ENCODE data around the gene ANKRD37.

DNA sequence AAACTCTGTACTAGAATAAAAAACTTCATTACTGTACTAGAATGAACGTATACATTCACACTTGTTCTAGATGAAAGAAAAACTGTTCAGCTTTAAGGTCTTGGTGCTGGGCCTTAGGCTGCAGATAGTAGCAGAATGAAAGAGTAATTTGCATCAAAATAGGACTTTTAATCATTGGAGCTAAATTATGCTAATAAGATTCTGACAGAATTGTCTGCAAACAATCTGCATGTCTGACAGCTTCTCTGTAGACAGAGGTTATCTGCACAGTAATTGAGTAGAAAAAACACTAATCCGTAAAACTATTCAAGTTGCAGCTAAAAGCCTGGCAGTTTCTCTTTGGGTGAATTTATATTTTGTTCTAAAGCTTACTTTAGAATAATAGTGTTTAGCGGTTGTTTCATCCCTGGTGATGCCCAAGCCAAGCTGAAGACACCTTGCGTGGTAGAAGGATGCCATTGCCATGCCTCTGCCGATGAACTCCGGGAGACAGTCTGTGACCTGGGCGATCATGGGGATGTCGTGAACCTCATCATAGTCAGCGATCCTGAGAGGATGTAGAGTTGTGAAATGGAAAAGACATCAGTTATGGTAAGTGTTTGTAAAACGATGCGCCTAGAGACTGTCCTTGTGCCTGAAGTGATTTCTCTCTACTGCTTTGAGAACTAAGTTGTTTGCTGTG is 26.2 kb upstream of the ANKRD37 start:
- TF ChIP-seq POLR2A (IDR thresholded peaks at IDR 0.05): no peak
- TF ChIP-seq, protein P1, sequence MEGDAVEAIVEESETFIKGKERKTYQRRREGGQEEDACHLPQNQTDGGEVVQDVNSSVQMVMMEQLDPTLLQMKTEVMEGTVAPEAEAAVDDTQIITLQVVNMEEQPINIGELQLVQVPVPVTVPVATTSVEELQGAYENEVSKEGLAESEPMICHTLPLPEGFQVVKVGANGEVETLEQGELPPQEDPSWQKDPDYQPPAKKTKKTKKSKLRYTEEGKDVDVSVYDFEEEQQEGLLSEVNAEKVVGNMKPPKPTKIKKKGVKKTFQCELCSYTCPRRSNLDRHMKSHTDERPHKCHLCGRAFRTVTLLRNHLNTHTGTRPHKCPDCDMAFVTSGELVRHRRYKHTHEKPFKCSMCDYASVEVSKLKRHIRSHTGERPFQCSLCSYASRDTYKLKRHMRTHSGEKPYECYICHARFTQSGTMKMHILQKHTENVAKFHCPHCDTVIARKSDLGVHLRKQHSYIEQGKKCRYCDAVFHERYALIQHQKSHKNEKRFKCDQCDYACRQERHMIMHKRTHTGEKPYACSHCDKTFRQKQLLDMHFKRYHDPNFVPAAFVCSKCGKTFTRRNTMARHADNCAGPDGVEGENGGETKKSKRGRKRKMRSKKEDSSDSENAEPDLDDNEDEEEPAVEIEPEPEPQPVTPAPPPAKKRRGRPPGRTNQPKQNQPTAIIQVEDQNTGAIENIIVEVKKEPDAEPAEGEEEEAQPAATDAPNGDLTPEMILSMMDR (IDR thresholded peaks at IDR 0.05): no peak
